HG03135 (cell line): ENCODE results near the gene COL27A1.

Experiments used
- ATAC-seq: cut with Tn5 transposase; IDR thresholded peaks from one replicate; pipeline ENCODE4 v1.9.1; 2021; ENCODE audit warnings: mild to moderate bottlenecking, moderate library complexity; ENCODE audit not compliant: unreplicated experiment

The COL27A1 gene

DNA sequence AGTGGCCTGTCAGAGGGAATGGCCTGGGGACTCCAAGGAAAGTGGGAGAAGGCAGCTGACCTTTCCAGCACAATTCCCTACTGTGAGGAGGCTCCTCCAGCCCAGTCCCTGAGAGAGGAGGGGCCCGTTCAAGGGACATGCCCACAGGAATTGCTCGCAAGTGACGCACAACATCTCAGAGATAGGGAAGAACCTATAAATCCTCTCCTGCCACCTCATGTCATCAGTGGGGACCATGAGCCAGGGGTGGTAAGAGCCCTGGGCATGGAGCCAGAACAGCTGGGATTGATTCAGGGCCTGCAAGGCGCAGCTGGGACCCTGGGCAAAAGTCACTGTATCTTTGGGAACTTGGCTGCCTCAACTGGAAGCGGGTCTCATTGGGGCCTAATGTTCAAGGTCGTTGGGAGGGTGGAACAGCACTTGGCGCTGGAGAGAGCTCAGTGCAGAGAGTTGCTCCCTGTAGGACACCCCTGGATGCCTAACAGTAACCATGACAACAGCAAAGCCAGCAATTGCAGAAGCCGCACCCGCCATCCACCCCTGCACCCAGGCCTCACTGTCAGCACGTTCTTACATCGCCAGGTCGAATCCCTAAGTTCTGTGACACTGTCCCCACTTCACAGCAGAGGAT, 126.3 kb downstream of the COL27A1 start:
- no peak for ATAC-seq

DNA sequence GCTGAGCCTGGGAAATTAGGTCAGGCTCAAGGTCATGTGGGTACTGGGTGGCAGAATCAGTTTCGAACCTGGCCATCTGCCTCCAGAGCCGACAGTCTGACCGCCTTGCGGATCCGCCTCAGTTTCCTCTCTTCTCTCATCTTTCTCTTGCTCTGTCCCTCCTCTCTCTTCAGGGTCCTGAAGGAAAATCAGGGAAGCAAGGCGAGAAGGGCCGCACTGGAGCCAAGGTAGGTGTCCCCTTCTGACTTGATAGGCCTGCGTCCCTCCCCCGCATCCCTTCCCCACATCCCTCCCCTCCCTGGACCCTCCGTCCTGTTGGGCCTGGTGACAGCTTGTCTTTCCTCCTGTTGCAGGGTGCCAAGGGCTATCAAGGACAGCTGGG, 126.8 kb downstream of the COL27A1 start:
- ATAC-seq = no peak

DNA sequence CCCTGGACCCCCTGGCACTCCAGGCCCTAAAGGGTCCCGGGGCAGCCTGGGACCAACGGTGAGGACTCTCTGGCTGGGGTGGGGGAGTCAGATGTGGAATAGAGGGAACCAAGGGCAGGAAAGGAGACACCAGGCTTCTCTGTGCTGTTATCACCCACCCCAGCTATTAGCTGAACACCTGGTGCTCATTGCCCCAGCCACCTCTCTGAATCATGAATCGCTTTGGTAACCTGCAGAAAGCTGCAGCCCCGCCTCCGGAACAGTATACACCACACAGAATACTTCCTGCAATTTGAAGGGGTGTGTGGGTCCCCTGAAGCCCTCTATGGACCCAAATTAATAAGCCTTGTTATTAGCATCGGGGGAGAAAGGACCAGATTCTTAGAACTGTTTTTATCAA, 127.2 kb downstream of the COL27A1 start:
- ATAC-seq = no peak

- ATAC-seq = no peak
Measured at GRCh38 chr9:114282926-114283325, 127.6 kb downstream of the COL27A1 start.

DNA sequence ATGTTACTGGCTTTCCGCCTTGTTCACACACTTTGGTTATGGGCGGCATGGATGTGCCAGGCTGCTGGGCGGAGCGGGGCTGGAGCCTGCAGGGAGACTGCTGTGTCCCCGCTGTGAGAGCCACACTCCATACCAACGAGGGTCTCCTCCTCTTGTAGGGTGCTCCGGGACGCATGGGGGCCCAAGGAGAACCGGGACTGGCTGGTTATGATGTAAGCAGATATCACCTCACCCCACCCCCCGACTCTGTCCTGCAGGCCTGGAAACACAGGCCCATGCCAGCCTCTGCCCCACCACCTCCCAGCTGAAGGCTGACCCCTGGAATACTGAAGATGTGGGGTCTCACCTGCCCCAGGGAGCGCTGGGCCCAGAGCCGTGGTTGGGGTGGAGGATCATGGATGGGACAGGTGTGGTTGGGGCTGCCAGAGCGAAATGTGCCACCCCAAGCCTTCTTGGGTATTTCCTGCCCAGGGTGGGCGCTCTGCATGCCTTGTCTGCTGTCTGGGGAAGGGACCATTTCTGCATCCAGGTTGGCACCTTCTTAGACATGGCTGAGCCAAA, 128.3 kb downstream of the COL27A1 start:
- no peak for ATAC-seq

DNA sequence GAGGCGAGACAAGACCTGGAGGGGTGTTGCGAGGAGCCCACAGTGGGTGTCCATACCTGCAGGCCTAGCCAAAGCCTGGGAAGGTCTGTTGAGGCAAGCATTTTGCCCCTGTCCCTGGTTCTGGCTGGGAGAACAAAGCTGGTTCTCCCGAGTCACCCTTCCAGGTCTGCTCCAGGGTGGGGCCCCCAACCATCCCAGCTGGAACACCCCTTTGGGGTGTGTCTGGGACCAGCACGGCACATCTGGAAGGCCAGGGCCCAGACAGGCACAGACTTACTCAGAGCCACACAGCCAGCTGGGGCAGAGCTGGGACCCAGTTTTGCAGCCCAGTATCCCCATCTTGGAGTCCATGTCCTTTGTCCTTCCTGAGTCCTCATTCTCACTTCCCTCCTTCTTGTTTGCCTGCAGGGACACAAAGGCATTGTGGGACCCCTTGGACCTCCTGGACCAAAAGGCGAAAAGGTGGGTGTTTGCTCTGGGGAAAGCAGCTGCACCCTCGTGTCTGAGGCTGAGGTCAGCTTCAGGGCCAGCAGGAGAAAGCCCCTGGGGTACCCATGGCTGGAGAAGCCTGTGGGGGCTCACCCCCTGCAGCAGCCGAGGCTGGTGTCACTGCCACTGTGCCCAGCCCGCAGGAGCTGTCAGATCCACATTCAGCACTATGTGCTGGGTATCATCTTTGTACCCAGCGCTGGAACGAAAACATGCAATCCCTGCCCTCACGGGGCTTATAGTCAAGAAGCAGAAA, 129.2 kb downstream of the COL27A1 start:
- no peak for ATAC-seq

DNA sequence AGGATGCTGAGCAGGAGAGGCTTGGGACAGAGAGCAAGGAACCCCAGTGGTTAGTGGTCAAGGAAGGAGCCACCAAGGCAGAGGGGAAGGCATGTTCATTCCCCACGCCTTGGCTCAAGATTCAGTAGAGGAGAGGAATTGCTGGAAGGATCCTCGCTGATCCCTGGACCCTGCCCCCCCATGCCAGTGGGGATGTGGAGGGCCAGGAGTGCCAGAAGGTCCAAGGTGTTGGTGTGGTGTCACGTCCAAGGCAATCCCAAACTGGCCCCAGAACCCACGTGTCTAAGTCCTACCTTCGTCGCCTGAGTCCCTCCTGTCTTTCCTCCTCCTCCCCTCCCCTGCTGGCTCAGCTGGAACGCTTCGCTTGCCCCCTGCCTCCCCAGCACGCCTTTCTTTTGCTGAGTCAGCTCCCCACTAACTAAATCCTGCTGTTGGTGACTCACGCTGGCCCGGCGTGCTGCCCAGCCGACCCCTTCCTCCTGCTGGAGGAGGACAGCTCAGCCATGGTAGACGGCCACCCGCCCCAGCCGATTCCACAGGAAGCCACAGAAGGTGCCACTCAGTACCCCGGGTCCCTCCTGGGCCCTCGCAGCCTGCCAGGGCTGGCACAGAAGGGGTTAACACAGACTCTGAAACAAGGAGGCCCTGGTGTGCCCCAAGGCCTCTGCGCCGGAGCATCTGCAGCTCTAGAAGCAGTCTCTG, 130.0 kb downstream of the COL27A1 start:
- ATAC-seq = no peak

DNA sequence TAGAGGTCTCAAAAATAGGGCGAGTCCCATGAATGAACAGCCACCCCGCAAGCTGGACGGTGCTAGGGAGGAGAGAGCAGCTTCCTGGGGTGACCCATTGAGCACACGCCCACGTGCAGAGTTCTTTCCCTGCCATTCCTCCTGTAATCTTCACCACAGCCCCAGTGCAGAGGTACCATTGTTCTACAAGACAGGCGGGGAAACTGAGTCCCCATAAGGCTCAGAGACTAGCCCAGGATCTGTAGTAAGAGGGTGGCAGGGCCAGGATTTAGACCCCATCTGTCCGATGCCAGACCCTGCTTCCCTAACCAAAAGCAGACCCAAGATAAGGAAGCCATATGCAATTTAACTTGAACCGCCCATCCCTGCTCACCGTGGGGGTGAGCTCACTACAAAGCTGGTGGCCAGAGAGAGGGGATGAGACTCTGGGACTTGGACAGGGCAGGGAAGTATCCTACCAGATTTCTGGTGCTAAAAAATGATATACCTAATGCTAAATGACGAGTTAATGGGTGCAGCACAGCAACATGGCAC, 130.9 kb downstream of the COL27A1 start:
- ATAC-seq = no peak

DNA sequence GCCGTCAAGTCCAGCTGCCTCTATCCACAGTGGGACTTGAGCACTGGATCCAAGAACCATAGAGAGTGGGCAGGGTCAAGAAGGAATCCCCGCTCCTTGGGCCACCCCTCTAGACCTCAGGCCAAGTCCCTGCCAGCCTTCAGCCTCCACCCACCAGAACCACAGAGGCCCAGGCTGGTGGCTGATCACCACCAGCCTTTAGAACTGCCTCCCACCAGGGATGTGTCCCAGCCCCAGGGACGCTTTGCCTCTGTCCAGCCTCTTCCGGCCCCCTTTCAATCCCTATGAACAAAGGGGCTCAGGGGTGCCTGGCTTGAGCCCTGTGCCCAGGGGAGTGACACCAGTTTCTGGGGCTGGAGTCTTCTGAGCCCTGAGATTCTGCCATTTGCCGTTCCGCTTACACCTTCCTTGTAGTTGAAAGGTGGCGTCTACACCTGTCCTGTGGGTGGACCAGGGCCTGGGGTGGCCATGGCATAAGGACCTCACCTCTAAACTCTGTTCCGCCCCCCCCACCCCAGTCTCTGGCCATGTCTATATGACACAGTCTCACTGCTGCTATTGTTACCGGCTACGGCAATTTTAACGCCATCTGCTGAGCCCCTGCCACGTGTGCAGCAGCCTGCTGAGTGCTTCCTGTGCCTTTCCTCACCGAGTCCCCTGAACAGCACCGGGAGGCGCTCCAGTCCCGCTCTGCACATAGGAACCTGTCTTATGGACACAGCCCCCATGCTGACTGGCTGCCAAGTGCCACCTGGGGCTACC, 131.8 kb downstream of the COL27A1 start:
- no peak for ATAC-seq

- ATAC-seq = no peak
Measured at GRCh38 chr9:114287763-114288192, 132.4 kb downstream of the COL27A1 start.

GRCh38 chr9:114288193-114289091, 133.1 kb downstream of the COL27A1 start:
- ATAC-seq = no peak

DNA sequence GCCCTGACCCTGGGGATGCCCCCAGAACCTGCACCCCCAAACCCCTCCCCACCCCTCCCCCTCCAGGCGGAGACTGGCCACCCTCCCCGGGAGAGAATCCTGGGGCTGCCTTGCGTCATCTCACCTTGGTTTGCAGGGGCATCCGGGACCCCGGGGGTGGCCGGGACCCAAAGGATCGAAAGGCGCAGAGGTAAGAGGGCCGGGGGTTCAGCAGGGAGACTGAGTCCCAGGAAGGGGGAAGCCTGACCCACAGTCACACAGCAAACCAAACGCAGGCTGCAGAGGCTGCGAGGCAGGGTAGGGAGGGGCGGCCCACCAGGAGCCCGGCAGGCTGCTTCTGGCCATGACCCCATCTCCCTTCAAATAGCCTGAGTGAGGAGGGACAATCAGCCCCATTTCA, 133.8 kb downstream of the COL27A1 start:
- no peak for ATAC-seq

- ATAC-seq = no peak
Measured at GRCh38 chr9:114289571-114290481, 134.5 kb downstream of the COL27A1 start.

DNA sequence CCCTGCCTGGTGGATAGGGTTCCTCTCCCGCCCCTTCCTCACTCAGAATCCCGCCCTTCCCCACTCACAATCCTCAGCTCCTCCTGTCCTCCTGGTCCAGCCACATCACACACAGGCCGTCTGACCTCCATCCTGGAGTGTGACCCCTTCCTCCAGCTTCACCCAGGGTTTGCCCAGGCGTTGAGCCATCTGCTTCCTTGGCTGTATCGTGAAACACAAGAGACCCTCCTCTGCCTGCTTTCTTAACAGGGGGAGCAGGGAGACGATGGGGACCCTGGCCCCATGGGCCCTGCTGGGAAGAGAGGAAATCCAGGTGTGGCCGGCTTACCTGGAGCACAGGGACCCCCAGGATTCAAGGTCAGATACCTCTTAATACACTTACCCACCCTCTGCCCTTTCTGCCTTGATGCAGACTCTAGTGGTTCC, 135.2 kb downstream of the COL27A1 start:
- no peak for ATAC-seq

DNA sequence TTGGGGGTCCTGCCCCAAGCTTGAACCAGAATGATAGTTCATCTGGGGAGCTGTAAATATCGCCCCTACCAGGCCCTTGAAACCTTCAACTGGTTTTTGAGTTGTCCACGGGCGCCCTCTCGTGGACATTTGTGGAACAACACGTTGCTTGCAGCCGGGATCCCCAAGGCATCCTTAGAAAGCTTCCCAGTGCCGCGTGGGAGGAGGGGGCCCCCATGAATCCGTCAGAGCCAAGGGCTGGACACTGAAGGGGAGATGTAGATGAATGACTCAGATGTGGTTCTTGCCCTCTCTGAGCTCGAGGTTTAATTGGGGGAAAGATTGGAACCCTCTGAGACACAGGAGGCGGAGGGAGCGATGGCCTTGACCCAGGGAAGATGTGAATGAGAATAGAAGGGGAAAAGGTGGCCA, 135.7 kb downstream of the COL27A1 start:
- no peak for ATAC-seq

DNA sequence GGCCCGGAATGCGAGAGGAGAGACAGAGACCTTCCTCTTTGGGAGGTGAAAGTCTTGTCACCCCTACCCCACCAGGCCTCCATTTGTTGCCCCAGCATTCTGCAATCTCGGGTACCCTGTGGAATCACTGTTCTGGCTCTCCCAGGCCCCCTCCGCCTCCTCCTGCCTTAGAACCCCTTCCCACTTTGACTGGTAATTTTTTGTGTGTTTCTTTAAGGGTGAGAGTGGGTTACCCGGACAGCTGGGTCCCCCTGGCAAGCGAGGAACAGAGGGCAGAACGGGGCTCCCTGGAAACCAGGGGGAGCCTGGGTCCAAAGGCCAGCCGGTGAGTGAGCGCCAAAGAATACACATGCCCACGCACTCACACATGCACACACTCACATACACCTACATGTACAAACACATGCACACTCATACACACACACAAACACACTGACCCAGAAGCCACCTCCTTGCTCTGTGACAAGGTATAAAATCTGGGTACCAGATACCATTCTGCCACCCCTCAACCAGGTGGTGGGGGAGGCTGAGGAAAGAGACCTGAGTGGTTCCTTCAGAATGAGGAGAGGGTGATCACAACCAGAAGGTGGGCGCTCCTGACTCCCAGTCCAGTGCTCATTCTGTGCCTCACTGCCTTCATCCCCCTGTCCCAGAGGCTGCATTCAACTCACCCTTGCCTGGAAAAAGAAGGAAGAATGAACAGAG, 136.7 kb downstream of the COL27A1 start:
- no peak for ATAC-seq

GRCh38 chr9:114294664-114295063, 139.3 kb downstream of the COL27A1 start:
- ATAC-seq = no peak

GRCh38 chr9:114296338-114296737, 141.0 kb downstream of the COL27A1 start:
- no peak for ATAC-seq
